MCF 10A (cell line): ENCODE results near the gene SYNGR2. TPM values are rescaled to one million over a fixed set of nuclear protein-coding genes. Genes with fewer than 3 reads are reported as not detected.
A peak's percentile ranks its signal among the peaks of the same experiment; 100 is the strongest.

ENCODE experiments used
- BruUV-seq: library from RNA; stranded (reverse); fragments of 400-500 nt; replicated peaks from 2 replicates; lab custom pipeline; 2021; lab: Mats Ljungman, UMichigan
- CTCF ChIA-PET: fragments of 300-600 bp; sonication (Branson Sonifier 250); formaldehyde crosslinking; extraction: SDS; loops from one replicate; lab custom pipeline; 2021; ENCODE audit warnings: antibody characterized with exemption, inconsistent platforms; lab: Yijun Ruan, JAX
- POLR2A ChIA-PET: fragments of 300-600, 350-650 bp; sonication (Branson Sonifier 250); formaldehyde crosslinking; extraction: SDS; loops from one replicate; lab custom pipeline; 2020; ENCODE audit warnings: antibody characterized with exemption, inconsistent platforms; lab: Yijun Ruan, JAX
- DNase-seq: peaks from one replicate; pipeline ENCODE4 v3.0.0-alpha.2; 2018; ENCODE audit not compliant: unreplicated experiment
- H3K27ac Mint-ChIP-seq: one replicate; pipeline ENCODE4 v1.8.0; 2022; ENCODE audit warnings: mild to moderate bottlenecking, low read depth, mixed read lengths; ENCODE audit not compliant: unreplicated experiment
- H3K27me3 Mint-ChIP-seq: one replicate; pipeline ENCODE4 v1.8.0; 2022; ENCODE audit warnings: mixed read lengths; ENCODE audit not compliant: insufficient read depth, unreplicated experiment
- H3K36me3 Mint-ChIP-seq: one replicate; pipeline ENCODE4 v1.8.0; 2022; ENCODE audit warnings: mild to moderate bottlenecking, moderate library complexity, mixed read lengths; ENCODE audit not compliant: insufficient read depth, unreplicated experiment
- H3K4me1 Mint-ChIP-seq: one replicate; pipeline ENCODE4 v1.8.0; 2022; ENCODE audit warnings: mixed read lengths; ENCODE audit not compliant: insufficient read depth, unreplicated experiment
- H3K4me3 Mint-ChIP-seq: one replicate; pipeline ENCODE4 v1.8.0; 2022; ENCODE audit warnings: mild to moderate bottlenecking, moderate library complexity, mixed read lengths; ENCODE audit not compliant: unreplicated experiment
- H3K9me3 Mint-ChIP-seq: one replicate; pipeline ENCODE4 v1.8.0; 2022; ENCODE audit warnings: mixed read lengths; ENCODE audit not compliant: unreplicated experiment
- CTCF ChIP-seq: fragments of 200-600 bp; IDR thresholded peaks from one replicate; pipeline ENCODE4 v1.8.0; 2022; ENCODE audit warnings: antibody characterized with exemption, mild to moderate bottlenecking; ENCODE audit not compliant: unreplicated experiment
- intact Hi-C: fragments of 100-400 bp; cut with micrococcal nuclease; formaldehyde crosslinking; loops from 2 replicates; pipeline ENCODE4 v1.14.1; 2022
- total RNA-seq: library from RNA; stranded (reverse); gene quantifications from 2 replicates; pipeline ENCODE4 v1.2.3, GENCODE V29; 2022

SYNGR2 gene
- total RNA-seq, 1 experiment from 2014 or later, result 52.2 TPM

GRCh38 chr17:78184351-78184750 is 16.0 kb downstream of the SYNGR2 start:
- BruUV-seq, result no TSS peak
- no peak overlapping the region for H3K27ac Mint-ChIP-seq
- H3K36me3 Mint-ChIP-seq, result peaks cover 16% of the 10 kb centered on the region
- no peaks in the 10 kb centered on the region for H3K27me3 Mint-ChIP-seq
- H3K9me3 Mint-ChIP-seq, result no peaks in the 10 kb centered on the region
- ChIA-PET POLR2A (no interaction called here), CTCF (interaction anchor here (1.0 kb wide), 1 partner anchor 166 kb away, joined by 3 read pairs; no protein-coding TSS in a partner anchor)
- no peak for TF ChIP-seq CTCF
- DNase-seq, result no peak
- intact Hi-C loops, result no loop called here
- peaks cover 15% of the 10 kb centered on the region for H3K4me1 Mint-ChIP-seq
- no peak overlapping the region for H3K4me3 Mint-ChIP-seq

GRCh38 chr17:78184868-78185267 is 16.5 kb downstream of the SYNGR2 start:
- DNase-seq, result no peak
- no peaks in the 10 kb centered on the region for H3K27me3 Mint-ChIP-seq
- H3K9me3 Mint-ChIP-seq, result no peaks in the 10 kb centered on the region
- POLR2A ChIA-PET, result no interaction called here
- intact Hi-C loops, result no loop called here
- CTCF ChIA-PET, result interaction anchor here (1.0 kb wide), 1 partner anchor 167 kb away, joined by 3 read pairs; no protein-coding TSS in a partner anchor
- H3K4me3 Mint-ChIP-seq, result no peak overlapping the region
- BruUV-seq, result no TSS peak
- no peak overlapping the region for H3K27ac Mint-ChIP-seq
- peaks cover 21% of the 10 kb centered on the region for H3K36me3 Mint-ChIP-seq
- no peak for TF ChIP-seq CTCF
- H3K4me1 Mint-ChIP-seq, result peaks cover 12% of the 10 kb centered on the region

GRCh38 chr17:78185981-78186691 is 17.8 kb downstream of the SYNGR2 start:
- Mint-ChIP-seq H3K27ac (no peak overlapping the region), H3K4me1 (peaks cover 12% of the 10 kb centered on the region)

More at GRCh38 chr17:78185981-78186691, 17.8 kb downstream of the SYNGR2 start:
- Mint-ChIP-seq H3K9me3 (no peaks in the 10 kb centered on the region), H3K27me3 (no peaks in the 10 kb centered on the region), H3K4me3 (peak overlapping the region; percentile 95), H3K36me3 (peaks cover 31% of the 10 kb centered on the region)
- POLR2A ChIA-PET, result interaction anchor here (0.7 to 1.2 kb wide), 5 partner anchors 10 to 58 kb away, joined by 3 to 4 read pairs (median 3); no protein-coding TSS in a partner anchor
- TF ChIP-seq CTCF, result no peak
- CTCF ChIA-PET, result interaction anchor here (0.6 to 1.5 kb wide), 11 partner anchors 9 to 90 kb away, joined by 3 to 8 read pairs (median 4); no protein-coding TSS in a partner anchor
- no TSS peak for BruUV-seq
- intact Hi-C loops, result no loop called here
- peak; percentile 35 for DNase-seq
